ENCODE data around the gene TGFBR3. TPM values are rescaled to one million over a fixed set of nuclear protein-coding genes. Genes with fewer than 3 reads are reported as not detected.

TGFBR3 gene
- total RNA-seq, 1 experiment from 2014 or later, result 2.4 TPM

DNA sequence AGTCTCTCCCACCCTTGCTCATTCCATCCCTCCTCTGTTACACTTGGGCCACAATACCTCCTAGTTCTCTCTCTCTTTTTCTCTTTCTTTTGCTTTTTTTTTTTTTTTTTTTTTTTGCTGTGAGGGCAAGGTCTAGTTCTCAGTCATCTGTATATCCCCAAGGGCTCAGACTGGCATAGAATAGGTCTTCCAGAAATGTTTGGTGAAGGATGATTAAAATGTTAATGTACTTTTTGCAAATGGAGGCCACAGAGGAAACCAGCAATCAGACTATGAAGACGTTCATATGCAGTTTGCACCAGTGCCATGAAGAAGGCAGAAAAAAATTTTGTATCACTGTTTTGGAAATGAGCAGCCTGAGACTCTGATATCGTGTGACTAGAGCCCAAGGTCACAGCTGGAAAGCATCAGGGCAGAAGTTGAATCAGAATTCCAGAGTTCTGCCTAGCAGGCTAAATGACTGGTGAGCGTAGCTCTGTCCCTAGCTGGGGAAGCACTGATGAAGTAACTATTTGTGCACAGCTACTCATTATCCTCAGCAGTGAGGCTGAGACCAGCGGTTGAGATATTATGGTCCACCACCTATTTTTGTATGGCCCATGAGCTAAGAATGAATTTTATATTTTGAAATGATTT, 186.5 kb downstream of the TGFBR3 start:
- H3K27ac ChIP-seq (ENCODE audit: insufficient read length, low read depth, low read length), result no peak overlapping the region
- peaks cover 10% of the 10 kb centered on the region in 2 experiments for H3K4me1 Mint-ChIP-seq

More for the DNA sequence above, 186.5 kb downstream of the TGFBR3 start:
- Histone ChIP-seq H3K4me2 (ENCODE audit: insufficient read depth, insufficient read length, low read length) (no peak overlapping the region), H3K9ac (ENCODE audit: extremely low read depth, insufficient read length, low read length) (no peak overlapping the region), H4K8ac (replicated peaks; ENCODE audit: insufficient read length, low read depth, low read length) (no peak overlapping the region), H3K27me3 (ENCODE audit: insufficient read depth, low read length) (no peaks in the 10 kb centered on the region), H2BK15ac (ENCODE audit: low read depth, low read length) (no peak overlapping the region), H3K9me3 (ENCODE audit: control insufficient read depth, low read depth, low read length) (no peaks in the 10 kb centered on the region), H2BK120ac (ENCODE audit: low read depth, low read length, poor library complexity, severe bottlenecking) (no peak overlapping the region), H3K23ac (ENCODE audit: insufficient read length, low read depth, low read length) (no peak overlapping the region), H2BK5ac (ENCODE audit: insufficient read length, low read length) (no peak overlapping the region), H3K56ac (ENCODE audit: insufficient read length, low read depth, low read length) (no peak overlapping the region), H4K5ac (ENCODE audit: insufficient read length, low read depth, low read length) (no peak overlapping the region), H2BK20ac (ENCODE audit: low read depth, low read length, poor library complexity, severe bottlenecking) (no peak overlapping the region), H3K79me1 (ENCODE audit: insufficient read depth, low read depth, low read length, poor library complexity, severe bottlenecking) (no peaks in the 10 kb centered on the region), H3K18ac (ENCODE audit: insufficient read length, low read depth, low read length) (no peak overlapping the region), H3K4me1 (ENCODE audit: insufficient read depth, low read length) (peaks cover 2% of the 10 kb centered on the region; the same call in 1 of the 2 replicates), H2BK12ac (ENCODE audit: insufficient read length, low read depth, low read length) (no peak overlapping the region), H3T11ph (ENCODE audit: low read length) (no peak overlapping the region), H2AFZ (ENCODE audit: low read length) (no peak overlapping the region), H4K20me1 (ENCODE audit: control insufficient read depth, insufficient read depth, insufficient read length) (no peaks in the 10 kb centered on the region), H4K91ac (ENCODE audit: insufficient read length, low read depth, low read length) (no peak overlapping the region), H3K79me2 (ENCODE audit: insufficient read depth, low read length) (no peaks in the 10 kb centered on the region), H2AK5ac (ENCODE audit: insufficient read length, low read length) (no peak overlapping the region), H3K4ac (ENCODE audit: low read depth, low read length) (no peak overlapping the region), H3K14ac (ENCODE audit: insufficient read depth, low read length) (no peak overlapping the region), H3K23me2 (ENCODE audit: insufficient read length, low read depth, low read length, poor library complexity, severe bottlenecking) (no peaks in the 10 kb centered on the region)
- H3K9me3 Mint-ChIP-seq, result no peaks in the 10 kb centered on the region
- H3K27me3 Mint-ChIP-seq (ENCODE audit: low read depth), result no peaks in the 10 kb centered on the region; the same call in 1 of the 2 replicates
- H3K4me3 Mint-ChIP-seq, result no peak overlapping the region
- no peaks in the 10 kb centered on the region for H3K36me3 Mint-ChIP-seq (ENCODE audit: insufficient read depth in 1 of 3, low read depth in 3 of 3)
- no CpG with 5 or more reads among the region's 4 CpGs for WGBS (ENCODE audit: extremely low coverage, insufficient read length, low lambda C conversion rate)
- TF ChIP-seq, protein P1, sequence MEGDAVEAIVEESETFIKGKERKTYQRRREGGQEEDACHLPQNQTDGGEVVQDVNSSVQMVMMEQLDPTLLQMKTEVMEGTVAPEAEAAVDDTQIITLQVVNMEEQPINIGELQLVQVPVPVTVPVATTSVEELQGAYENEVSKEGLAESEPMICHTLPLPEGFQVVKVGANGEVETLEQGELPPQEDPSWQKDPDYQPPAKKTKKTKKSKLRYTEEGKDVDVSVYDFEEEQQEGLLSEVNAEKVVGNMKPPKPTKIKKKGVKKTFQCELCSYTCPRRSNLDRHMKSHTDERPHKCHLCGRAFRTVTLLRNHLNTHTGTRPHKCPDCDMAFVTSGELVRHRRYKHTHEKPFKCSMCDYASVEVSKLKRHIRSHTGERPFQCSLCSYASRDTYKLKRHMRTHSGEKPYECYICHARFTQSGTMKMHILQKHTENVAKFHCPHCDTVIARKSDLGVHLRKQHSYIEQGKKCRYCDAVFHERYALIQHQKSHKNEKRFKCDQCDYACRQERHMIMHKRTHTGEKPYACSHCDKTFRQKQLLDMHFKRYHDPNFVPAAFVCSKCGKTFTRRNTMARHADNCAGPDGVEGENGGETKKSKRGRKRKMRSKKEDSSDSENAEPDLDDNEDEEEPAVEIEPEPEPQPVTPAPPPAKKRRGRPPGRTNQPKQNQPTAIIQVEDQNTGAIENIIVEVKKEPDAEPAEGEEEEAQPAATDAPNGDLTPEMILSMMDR (conservative IDR thresholded peaks at IDR 0.05), result no peak
- DNase-seq, result no peak
- peak overlapping the region in 1 of 3 experiments; percentile 50; a peak in 1 of 7 replicates for H3K27ac Mint-ChIP-seq
